SHP77 treated with DMSO at 0.1 percent for 48 hours (cell line): ENCODE results near the gene HES2.
"Not testable (repeated sequence)": the region's sequence is repeated elsewhere in the genome, so short reads cannot be mapped to it uniquely, and the experiment has no call there.

Source experiments
- DNase-seq: peaks from one replicate; lab custom pipeline; 2025; lab: John Stamatoyannopoulos, UW

The HES2 gene

DNA sequence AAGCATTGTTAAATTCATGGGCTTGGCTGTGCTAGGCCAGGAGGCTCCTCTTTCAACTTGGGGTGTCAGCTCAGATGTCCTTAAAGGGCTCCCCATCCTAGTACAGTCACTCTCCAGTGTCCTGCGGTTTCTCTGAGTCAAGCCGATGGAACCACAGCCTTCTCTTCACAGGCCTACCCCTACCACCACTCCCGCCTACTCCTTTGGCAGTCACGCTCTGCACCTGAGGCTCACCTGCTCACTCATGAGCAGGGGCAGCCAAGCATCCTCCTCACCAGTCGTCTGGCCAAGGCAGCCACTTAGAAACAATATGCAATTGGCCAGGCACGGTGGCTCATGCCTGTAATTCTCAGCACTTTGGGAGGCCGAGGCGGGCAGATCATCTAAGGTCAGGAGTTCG, 29.7 kb downstream of the HES2 start:
- no peak for DNase-seq

DNA sequence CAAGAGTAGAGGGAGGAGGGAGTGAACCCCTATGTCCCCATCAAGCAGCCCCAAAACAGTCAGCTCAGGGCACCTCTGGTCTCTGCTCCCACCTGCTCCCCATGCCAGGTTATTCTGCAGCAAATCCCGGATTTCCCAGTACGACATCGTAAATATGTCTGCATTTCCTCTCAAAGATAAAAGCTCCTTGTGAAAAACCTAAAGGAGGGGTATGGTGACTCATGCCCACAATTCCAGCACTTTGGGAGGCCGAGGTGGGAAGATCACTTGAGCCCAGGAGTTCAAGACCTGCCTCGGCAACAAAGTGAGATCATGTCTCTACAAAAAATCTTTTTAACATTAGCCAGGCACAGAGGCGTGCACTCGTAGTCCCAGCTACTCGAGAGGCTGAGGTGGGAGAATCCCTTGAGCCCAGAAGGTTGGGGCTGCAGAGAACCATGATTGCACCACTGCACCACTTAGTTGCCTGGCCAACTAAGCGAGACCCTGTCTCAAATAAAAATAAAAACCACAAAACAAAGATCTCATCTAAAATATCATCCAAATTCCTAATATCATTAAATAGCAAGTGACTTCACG, 33.3 kb downstream of the HES2 start:
- DNase-seq: no peak

DNA sequence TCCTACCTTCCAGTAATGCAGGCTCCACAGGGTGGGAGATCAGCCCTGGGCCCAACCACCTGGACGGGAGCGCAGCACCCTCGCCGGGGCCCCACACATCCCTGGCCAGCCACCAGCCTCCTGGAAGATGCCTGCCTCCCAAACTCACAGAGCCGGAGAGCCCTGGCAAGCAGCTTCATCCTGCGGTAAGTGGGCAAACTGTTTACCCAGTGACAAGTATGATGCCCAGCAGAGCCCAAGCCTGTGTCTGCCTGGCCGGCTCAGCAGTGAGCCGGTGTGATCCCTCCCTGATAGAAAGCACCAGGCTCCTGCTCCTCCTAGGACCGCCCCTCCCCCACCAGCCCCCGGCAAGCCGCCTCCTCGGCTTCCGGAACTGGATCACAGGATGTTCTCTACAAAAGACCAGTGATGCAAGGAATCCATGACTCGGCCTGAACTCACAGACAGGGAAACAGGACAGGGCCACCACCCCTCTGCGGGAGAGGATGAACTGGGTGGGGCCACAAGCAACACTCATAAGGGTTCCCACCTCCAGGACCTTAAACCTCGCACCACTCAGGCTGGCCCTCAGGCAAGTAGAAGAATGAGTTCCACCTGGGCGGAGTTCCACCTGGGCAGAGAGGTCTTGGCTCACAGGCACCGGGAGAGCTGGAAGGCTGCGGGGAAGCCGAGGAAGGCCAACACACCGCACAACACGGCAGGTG, 34.1 kb downstream of the HES2 start:
- peak; percentile 17 for DNase-seq

DNA sequence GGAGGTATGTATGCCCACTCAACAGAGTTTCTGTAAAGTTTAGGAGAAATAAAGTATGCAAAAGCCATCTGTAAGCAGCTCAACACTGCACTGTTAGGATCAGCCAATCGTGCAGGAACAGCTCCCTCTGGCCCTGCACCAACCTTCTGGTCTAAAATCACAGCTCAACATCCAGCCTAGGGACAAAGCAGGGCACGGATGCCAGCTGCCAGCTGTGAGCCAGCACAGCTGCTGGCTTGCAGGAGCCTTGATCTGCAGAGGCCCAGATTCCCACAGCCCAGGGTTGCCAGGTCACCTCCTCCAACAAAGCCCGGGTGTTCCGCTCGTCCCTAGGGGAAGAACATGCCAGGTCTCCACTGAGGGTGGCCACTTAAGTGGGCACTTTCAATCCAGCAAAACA, 34.8 kb downstream of the HES2 start:
- DNase-seq: no peak

DNA sequence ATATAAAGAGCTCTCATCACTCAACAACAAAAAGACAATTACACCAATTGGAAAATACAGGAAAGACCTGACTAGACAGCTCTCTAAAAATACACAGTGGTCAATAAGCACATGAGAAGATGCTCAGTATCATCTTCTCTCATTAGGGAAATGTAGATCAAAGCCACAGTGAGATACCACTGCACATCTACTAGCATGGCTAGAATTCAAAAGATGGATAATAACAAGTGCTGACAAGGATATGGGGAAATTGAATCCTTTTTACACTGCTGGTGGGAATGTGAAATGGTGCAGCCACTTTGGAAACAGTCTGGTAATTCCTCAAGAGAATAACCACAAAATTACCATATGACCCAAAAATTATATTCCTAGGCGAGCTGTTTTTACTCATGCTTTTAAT, 35.6 kb downstream of the HES2 start:
- no peak for DNase-seq

DNA sequence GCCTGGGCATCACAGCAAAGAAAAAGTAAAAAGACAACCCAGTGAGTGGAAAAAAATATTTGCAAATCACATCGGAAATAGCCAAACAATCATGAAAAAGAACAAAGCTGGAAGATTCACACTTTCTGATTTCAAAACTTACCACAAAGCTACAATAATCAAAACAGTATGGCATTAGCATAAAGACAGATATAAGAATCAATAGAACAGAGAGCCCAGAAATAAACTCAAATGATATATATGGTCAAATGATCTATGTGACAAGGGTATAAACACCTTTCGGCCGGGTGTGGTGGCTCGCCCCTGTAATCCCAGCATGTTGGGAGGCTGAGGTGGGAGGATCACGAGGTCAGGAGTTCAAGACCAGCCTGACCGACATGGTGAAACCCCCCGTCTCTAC, 39.7 kb downstream of the HES2 start:
- DNase-seq: no peak

DNA sequence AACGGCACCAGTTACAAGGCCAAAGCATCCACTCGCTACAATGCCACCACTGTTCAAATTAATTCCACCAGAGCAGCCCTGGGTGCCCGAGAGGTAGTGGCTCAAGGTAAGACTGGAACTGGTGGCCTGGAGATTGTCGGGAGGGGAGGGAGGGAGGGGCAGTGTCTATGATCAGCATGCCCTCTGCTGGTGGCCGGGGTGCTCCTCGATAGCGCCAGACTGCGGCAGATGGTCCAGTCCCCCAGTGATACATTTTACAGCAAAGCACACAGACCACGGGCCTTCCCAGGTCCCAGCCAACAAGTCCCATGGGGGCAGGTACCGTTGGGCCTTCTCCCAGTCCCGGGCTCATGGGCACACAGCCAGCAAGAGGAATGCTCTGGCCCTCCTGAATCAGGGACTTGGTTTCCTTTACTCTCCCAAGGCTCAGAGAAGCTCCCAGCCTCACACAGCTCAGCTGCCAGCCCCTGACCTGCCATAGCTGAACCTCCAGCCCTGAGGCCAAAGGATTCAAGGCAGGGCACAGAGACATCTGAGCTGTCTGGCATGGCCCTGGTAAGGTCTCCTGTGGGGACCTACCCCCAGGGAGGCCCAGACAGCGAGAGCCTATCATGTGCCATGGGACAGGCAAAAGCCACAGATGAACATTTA, 41.5 kb downstream of the HES2 start:
- peak; percentile 25 for DNase-seq

DNA sequence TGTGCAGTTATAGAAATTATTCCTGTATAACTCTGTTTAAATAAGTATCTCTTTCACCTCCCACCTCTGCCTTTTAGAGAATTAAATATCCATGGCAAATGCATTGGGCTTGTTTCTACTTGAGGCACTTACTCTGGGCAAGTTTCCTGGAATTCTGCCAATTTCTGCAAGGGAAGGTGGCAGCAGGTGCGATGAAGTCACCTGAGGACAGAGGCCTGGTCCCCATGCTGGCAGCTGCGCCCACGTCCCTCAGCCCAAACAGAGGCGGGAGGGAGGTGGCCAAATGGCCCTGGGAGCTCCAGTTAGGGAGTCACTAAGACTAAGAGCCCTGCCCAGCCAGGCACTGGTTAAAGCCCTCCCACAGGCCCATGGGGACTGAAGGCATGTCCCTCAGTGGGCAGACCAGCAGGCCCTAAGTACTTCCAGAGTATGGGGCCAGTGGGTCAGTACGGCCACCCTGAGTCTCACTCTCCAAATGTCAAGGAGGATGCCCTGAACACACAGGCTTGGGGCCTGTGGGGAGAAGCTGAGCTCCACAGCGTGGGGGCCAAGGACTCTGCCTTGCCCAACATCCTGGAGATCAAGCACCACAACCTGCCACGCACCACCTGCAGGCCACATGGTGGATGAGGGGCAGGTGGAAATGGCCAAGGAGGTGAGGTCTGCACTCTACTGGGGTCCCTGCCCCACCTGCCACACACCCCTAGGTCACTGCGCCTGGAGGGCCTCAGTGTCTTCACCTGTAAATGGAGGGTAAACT, 45.6 kb downstream of the HES2 start:
- peak; percentile 36 for DNase-seq

DNA sequence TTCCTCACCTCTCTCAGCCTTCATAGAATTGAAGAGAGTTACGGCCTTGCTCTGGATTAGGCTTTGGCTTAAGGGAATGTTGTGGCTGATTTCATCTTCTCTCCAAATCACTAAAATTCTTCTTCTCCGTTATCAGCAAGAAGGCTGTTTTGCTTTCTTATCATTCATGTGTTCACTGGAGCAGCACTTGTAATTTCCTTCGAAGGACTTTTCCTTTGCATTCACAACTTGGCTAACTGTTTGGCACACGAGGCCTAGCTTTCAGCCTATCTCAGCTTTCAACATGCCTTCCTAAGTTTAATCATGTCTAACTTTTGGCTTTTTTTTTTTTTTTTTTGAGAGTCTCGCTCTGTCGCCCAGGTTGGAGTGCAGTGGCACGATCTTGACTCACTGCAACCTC, 47.5 kb downstream of the HES2 start:
- DNase-seq: not testable (repeated sequence)

DNA sequence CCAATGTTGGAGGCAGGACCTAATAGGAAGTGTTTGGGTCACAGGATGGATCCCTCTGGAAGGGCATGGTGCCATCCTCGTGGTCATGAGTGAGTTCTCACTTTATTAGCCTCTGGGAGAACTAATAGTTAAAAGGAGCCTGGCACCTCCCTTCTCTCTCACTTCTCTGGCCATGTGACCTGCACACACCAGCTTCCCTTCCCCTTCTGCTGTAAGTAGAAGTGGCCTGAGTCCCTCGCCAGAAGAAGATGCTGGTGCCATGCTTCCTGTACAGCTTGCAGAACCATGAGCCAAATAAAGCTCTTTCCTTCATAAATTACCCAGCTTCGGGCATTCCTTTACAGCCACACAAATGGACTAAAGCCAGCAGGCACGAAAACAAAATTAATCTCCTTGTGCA, 49.7 kb downstream of the HES2 start:
- no peak for DNase-seq

DNA sequence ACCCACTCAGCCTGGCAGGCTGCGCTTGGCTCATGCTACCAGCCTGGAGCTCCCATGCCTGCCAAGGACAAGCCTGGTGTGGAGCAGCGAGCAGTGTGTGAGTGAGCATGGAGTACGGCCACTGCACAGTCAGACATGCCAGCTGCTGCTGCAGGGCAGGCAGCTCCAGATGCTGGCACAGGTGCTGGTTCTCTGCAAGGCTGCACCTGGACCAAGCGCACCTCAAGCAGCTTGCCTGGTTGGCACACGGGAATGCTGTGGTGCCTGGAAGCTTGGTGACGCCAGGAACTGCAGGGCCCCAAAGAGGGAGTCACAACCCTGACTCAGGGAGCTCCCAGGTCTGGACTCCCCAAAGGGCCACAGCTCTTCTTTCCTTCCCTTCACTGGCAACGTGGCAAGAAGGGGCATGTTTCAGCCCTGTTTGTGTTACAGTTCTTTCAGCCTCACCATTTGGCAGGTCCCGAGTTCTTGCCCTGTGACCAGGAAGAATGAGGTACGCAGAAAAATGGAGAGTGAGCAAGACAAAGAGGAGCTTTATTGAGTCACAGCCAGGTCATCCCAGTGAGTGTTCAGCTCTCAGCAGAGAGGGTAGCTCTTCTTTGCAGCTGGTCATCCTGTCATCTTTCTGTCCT, 52.2 kb downstream of the HES2 start:
- no peak for DNase-seq

DNA sequence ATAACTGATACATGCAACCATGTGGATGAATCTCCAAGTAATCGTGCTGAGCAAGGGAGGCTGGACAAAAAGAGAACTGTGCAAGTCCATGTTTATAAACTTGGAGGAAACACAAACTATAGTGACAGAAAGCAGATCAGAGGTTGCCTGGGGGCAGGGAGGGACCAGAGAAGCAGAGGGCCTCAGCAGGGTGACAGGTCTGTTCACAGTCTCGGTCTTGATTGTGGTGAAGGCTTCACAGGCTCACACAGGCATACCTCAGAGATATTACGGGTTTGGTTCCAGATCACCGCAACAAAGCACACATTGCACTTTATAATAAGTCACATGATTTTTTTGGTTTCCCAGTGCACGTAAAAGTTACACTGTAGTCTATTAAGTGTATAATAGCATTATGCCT, 54.7 kb downstream of the HES2 start:
- no peak for DNase-seq

DNA sequence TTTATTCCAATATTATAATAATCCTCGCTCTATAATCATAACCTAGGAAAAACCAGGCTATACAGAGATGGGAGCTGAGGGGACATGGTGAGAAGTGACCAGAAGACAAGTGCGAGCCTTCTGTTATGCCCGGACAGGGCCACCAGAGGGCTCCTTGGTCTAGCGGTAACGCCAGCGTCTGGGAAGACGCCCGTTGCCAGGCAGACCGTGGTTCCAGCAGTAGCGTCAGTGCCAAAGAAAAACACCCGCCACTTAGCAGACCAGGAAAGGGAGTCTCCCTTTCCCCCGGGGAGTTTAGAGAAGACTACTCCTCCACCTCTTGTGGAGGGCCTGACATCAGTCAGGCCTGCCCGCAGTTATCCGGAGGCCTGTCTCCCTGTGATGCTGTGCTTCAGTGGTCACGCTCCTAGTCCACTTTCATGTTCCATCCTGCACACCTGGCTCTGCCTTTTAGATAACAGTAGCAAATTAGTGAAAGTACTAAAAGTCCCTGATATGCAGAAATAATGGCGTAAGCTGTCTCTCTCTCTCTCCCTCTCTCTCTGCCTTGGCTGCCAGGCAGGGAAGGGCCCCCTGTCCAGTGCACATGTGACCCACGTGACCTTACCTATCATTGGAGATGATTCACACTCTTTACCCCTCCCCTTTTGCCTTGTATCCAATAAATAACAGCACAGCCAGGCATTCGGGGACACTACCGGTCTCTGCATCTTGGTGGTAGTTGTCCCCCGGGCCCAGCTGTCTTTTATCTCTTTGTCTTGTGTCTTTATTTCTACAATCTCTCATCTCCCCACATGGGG, 56.4 kb downstream of the HES2 start:
- peak; percentile 26 for DNase-seq
